Renal pelvis (tissue), 4 donors: ENCODE measurements around the gene COA1. TPM values are rescaled to one million over a fixed set of nuclear protein-coding genes. Genes with fewer than 3 reads are reported as not detected.

Source experiments
- DNase-seq: peaks from one replicate; pipeline ENCODE4 v3.0.0-alpha.2; 2013
- polyA plus RNA-seq, 3 donors: library from polyadenylated mRNA; unstranded; fragments of 120-200 nt; gene quantifications; one replicate each; pipeline ENCODE4 v1.2.1, GENCODE V29; 2013; ENCODE audit not compliant: insufficient read length in 3 of 3

COA1 gene
- polyA plus RNA-seq, 3 donors, result 70.2 to 90.1 (median 83.0) TPM

DNA sequence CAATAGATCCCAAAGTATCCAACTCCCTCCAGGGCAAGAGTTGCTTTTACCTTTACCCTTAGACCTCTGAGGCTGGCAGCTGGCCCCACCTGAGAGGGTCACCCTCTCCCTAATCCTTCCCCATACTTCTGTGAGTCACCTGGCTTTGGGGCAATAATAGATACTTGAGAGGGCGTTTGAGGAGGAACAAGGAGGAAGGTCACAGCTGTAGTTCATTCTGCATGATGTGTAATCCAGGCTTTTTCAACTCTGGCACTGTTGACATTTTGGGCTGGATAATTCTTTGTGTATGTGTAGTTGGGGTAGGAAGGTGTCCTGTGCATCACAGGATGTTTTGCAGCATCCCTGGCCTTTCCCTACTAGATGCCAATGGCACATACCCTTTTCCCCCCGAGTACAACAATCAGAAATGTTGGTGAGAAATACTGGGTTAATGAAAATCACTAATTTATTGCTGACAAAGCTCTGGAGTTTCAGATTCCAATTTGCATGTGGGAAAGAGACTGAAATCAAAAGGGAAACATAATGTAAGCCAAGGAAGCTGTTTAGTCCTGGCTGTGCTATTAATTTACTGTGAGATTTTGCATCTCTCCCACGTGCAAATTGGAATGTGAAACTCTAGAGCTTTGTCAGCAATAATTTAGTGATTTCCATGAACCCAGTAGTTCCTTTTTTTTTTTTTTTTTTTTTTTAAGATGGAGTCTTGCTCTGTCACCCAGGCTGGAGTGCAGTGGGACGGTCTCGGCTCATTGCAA is 32.8 kb upstream of the COA1 start:
- DNase-seq, result no peak

- DNase-seq, result no peak
These were observed 32.1 kb upstream of the COA1 start for GRCh38 chr7:43761382-43761781.

DNA sequence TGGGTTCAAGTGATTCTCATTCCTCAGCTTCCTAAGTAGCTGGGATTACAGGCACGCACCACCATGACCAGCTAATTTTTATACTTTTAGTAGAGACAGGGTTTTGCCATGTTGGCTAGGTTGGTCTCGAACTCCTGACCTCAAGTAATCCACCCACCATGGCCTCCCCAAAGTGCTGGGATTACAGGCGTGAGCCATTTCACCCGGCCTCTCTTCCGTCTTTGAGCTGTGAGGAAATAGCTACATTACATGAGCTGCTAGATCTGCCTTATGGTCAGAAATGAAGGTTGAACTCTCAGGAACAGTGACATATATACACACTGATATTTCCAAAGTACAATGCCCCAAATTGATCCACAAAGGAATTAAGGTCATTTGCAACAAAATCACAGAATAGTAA is 31.5 kb upstream of the COA1 start:
- DNase-seq, result no peak

DNA sequence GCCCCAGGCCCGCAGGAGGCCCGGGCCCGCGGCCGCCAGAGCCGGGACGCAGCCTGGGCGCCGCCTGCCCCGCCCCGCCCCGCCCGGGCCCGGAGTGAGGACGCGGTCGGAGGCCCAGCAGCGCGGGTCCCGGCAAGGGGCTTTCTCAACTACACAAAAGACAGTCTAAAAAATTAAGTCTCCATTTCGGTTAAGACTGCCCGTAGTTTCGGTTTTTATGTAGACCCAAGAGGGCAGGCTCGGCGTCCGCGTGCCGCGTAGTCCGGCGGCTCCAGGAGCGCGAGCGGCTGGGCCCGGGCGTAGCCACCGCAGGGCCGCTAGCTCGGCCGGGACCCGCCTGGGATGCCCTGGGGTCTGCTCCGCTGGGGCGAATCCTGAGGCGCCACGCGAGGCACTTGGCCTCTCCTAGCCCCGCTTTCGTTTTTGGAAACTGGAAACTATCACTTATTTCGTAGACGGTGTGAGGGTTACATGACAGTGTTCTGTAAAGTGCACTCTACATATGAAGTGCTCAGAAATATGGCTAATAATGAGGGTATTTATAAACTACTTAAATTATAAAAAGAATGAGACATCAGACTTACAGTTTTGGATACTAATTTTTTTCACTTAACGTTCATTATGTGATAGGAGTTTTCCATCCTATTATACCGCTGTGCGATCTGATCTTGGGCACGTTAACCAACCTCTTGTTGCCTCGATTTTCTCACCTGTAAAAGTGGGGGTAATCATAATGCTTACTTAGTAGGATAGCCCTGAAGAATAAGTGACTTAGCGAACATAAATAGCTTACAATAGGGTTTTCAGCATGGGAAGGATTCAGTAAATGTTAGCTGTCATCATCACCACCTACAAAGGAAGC is 29.7 kb upstream of the COA1 start:
- DNase-seq, result peak; percentile 50

DNA sequence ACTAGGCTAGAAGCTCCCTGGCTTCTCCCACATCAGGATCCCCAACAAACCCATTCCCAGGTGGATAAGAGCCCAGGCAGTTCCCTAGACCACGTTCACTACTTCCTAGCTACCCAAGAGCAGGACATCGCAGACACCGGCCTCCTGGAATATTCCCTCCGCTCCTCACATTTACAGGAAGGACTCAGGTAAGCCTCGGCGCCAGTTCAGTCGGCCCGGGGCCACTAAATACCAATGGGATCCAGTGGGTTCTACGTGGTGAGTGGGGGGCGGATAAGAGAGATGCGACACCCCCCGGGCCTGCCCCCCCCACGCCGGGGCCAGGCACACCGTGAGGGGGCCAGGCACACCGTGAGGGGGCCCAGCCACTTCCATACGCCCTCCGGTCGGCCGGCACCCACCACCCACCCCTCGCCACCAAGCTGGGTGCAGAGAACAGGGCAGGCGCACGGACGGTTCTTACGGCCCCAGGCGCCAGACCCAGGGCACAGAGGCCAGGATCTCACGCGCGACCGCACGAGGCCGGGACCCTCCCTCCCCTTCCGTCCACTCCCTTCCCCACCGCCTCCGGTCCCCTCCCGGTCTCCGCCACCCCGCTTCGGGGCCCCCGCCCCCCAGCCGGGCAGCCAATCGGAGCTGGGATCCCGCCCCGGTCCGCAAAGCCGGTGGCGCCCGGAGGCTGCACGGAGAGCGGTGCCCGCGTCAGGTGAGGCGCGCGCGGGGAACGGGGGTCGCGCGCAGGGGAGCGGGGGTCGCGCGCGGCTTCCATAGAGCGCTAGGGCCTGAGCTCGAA is 28.9 kb upstream of the COA1 start, which contains the start of gene BLVRA:
BLVRA (plus strand) TSS at position 652 of the 793 bp plus-strand sequence. CDS start 12,479 bp downstream, outside the sequence.
- peak; percentile 60 for DNase-seq

DNA sequence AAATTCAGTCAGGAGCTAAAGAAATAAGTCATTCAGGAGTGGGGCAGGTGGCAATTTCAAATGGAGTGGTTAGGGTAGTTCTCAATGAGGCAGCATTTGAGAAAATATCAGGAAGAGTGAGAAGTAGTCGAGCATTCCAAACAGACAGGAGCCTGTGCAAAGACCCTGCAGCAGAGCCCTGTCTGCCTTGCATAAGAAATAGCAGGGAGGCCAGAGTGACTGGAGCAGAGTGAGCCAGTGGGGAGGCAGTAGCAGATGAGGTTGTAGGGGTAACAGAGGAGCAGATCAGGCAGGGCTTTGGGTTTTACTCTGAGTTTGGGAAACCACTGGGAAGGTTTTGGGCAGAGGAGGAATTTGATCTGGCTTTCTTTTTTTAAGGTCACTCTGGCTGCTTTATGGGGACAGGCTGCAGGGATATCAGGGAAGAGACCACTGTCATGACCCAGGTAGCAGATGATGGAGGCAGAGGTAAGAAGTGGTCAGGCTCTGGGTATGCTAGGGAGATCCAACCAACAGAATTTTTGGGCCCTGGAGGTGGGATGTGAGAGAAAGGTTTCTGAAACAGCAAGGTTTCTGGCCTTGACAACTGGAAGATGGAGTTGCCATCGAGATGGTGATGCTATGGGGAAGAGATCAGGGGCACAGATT is 27.9 kb upstream of the COA1 start:
- no peak for DNase-seq

GRCh38 chr7:43756368-43757072 is 27.2 kb upstream of the COA1 start:
- DNase-seq, result no peak

DNA sequence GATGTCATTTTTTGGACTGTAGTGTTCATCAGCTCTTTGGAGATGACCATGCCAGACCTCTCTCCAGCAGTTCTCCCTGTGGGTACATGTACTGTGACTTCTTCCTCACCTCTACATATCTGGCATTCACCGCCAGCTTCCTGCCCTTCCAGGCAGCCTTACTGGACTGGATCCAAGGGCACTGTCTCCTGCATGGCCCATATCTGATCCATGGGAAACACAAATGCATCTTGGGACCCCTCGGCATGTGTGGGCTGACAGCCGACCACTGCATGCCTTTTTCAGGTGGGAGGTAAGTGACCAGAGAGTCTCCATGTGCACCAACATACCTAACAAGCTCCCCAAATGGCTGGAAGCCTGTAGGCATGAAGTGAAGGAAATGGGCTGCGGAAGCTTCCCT is 25.3 kb upstream of the COA1 start:
- DNase-seq, result no peak

GRCh38 chr7:43753843-43754242 is 24.5 kb upstream of the COA1 start:
- DNase-seq, result no peak

- DNase-seq, result no peak
These were observed 24.0 kb upstream of the COA1 start for GRCh38 chr7:43753271-43753810.

- no peak for DNase-seq
These were observed 23.1 kb upstream of the COA1 start for GRCh38 chr7:43752411-43752810.

DNA sequence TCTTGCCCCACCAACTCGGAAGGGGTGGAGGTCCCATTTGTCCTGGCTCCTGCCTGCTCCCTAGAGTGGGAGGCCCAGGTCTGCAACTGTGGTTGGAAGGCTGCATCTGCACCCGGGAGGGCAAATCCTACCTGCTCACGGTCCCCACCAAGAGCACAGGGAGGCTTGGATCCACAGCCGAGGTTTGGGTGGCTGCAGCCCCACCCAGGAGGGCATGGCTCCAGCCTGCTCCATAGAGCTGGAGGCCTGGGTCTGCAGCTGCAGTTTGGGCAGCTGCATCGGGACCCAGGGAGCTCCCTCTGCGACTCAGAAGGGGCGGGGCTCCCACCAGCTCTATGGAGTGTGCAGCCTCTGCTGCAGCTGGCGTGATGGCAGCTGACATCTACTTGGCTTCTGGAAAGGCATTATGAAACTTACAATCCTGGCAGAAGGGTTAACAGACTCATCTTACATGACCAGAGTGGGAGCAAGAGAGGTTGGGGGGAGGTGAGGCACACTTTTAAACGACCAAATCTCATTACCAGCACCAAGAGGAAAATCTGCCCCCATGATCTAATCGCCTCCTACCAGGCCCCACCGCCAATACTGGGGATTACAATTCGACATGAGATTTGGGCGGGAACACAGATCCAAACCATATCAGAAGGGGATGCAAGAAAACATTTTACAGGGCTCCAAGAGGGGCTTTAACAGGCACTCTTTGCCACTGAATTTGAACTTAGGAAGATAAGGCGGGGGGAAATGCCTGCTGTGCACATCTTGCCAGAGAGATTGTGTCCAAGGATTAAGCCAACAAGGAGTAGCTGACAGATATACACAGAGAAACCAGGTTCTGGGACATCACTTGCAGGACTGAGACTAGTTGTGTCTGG is 20.9 kb upstream of the COA1 start:
- DNase-seq, result no peak

DNA sequence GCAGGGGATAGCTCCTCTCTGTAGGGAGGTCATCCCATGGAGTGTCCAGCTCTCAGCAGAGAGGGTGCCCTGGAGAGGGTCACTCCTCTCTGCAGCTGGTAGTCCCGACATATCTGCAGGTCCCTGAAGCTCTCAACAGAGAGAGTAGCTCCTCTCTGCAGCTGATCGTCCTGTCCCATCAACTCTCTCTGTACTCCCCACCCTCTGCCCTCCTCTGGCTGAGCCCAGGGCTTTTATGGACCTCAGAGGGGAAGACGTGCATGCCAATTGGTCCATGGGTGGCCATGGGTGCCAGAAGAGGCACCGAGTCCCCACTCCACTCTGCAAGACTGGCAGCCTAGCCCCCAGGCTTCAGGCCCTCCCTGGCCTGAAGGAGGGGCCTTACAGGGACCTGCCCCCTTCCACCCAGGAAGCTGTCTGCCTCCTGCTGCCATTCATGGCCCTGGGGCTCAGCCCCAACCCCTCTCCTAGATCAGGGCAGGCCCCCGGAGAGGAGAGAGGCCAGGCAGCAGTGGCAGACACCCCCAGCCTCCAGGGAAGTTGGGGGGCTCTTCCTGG is 20.1 kb upstream of the COA1 start:
- DNase-seq, result no peak

GRCh38 chr7:43747328-43748105 is 18.2 kb upstream of the COA1 start:
- DNase-seq, result no peak

DNA sequence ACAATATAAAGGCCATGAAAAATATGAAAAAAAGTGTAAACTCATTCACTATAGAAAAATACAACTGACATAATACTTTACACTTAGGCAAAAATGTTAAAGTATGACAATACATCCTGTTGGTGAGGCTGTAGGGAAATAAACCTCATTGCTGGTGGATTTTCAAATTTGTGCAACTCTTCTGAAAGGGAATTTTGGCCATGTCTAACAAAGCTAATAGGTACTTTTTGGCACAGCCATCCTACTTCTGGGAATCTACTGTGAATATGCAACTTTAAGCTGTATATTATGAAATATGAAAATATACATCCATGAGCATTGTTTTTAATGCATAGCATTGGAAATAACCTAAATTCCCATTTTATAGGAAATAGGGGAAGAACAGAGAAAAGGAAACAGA is 13.4 kb upstream of the COA1 start:
- DNase-seq, result no peak

DNA sequence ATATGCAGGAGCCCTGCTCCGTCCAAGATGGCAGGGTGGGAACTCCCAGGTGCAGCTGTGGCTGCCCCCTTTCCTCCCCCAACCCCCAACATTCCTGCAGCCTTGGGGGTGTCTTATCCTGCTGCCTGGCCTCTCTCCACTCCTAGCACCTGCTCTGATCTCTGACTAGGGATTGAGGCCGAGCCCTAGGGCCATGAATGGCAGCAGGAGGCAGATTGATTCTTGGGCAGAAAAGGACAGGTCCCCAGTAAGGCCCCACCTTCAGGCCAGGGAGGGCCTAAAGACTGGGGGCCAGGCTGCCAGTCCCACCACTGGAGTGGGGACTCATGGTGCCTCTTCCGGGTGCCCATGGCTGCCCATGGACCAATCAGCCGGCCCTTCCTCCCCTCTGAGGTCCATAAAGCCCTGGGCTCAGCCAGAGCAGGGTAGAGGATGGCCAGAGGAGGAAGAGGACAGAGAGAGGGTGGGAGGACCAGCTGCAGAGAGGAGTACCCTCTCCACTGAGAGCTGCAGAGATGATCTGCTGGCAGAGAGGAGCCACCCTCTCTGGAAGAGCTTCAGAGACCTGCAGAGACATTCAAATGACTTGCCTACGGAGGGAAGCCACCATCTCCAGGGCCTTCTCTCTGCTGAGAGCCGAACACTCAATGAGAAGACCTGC is 8.3 kb upstream of the COA1 start:
- no peak for DNase-seq

GRCh38 chr7:43735802-43736603 is 6.7 kb upstream of the COA1 start:
- DNase-seq, result no peak
